K562 (cell line): Measurements from ENCODE around the gene B3GNT9. TPM values are rescaled to one million over a fixed set of nuclear protein-coding genes. Genes with fewer than 3 reads are reported as not detected.

ENCODE experiments used
- CSDE1 ChIP-seq, 2 experiments: fragments of 450-650 bp; IDR thresholded peaks; 2 replicates each; pipeline ENCODE4 v1.6.1; 2016; ENCODE audit warnings: mild to moderate bottlenecking in 1 of 2
- CTBP1 ChIP-seq: fragments of 450-650 bp; IDR thresholded peaks from 2 replicates; pipeline ENCODE4 v1.6.1; 2016; ENCODE audit warnings: borderline replicate concordance
- FOXM1 ChIP-seq, 2 experiments: fragments of 450-650 bp in 1 of 2; sonication (generic) in 1 of 2; formaldehyde crosslinking in 1 of 2; IDR thresholded peaks; 2 replicates each; pipeline versions ENCODE4 v1.6.1 to v1.9.0; 2017 to 2022; ENCODE audit warnings: low read depth in 2 of 2, mild to moderate bottlenecking in 2 of 2, missing genetic modification reagents in 1 of 2, moderate library complexity in 1 of 2
- GATAD2B ChIP-seq: fragments of 450-650 bp; IDR thresholded peaks from 2 replicates; pipeline ENCODE4 v1.6.1; 2017; ENCODE audit warnings: mild to moderate bottlenecking, borderline replicate concordance
- MTA2 ChIP-seq: fragments of 450-650 bp; IDR thresholded peaks from 2 replicates; pipeline ENCODE4 v1.6.1; 2016; ENCODE audit warnings: low read depth
- RBM14 ChIP-seq: fragments of 200-400 bp; formaldehyde crosslinking; IDR thresholded peaks from 2 replicates; pipeline ENCODE4 v1.6.1; 2018; ENCODE audit warnings: low read depth, mild to moderate bottlenecking, low read length, moderate library complexity, borderline replicate concordance; ENCODE audit not compliant: insufficient read depth
- RBM15 ChIP-seq: fragments of 200-400 bp; formaldehyde crosslinking; IDR thresholded peaks from 2 replicates; pipeline ENCODE4 v1.6.1; 2018; ENCODE audit warnings: mild to moderate bottlenecking, low read length, moderate library complexity; ENCODE audit not compliant: insufficient read depth
- RBM17 ChIP-seq: fragments of 200-400 bp; formaldehyde crosslinking; IDR thresholded peaks from 2 replicates; pipeline ENCODE4 v1.6.1; 2017; ENCODE audit warnings: low read depth, mild to moderate bottlenecking, low read length, borderline replicate concordance
- SLC30A9 ChIP-seq: fragments of 250-450 bp; sonication (Bioruptor Pico); IDR thresholded peaks from 2 replicates; pipeline ENCODE4 v1.8.0; 2022; ENCODE audit warnings: mild to moderate bottlenecking, moderate library complexity
- SMAD1 ChIP-seq: fragments of 150-350 bp; IDR thresholded peaks from 2 replicates; pipeline ENCODE4 v1.6.1; 2014; ENCODE audit warnings: low read length, low read depth; ENCODE audit not compliant: partially characterized antibody
- SMC3 ChIP-seq: conservative IDR thresholded peaks from 2 replicates; pipeline ENCODE4 v1.6.1; 2011; ENCODE audit warnings: low read depth, low read length, improper control_type of control experiment; ENCODE audit not compliant: insufficient read depth
- SNIP1 ChIP-seq: fragments of 450-650 bp; IDR thresholded peaks from 2 replicates; pipeline ENCODE4 v1.7.1; 2017; ENCODE audit warnings: low read depth, mild to moderate bottlenecking
- SRSF3 ChIP-seq: fragments of 200-400 bp; formaldehyde crosslinking; IDR thresholded peaks from 2 replicates; pipeline ENCODE4 v1.6.1; 2016; ENCODE audit warnings: mild to moderate bottlenecking, low read length, moderate library complexity; ENCODE audit not compliant: insufficient read depth
- ZNF224 ChIP-seq: sonication (generic); formaldehyde crosslinking; IDR thresholded peaks from 2 replicates; pipeline ENCODE4 v1.8.0; 2022; ENCODE audit warnings: mild to moderate bottlenecking, missing genetic modification reagents
- ZNF586 ChIP-seq: fragments of 450-650 bp; formaldehyde crosslinking; conservative IDR thresholded peaks from 2 replicates; pipeline ENCODE4 v1.4.0; 2020; ENCODE audit warnings: mild to moderate bottlenecking, moderate library complexity
- ZNF780A ChIP-seq: fragments of 250-450 bp; sonication (Bioruptor Pico); IDR thresholded peaks from 2 replicates; pipeline ENCODE4 v1.5.0; 2021; ENCODE audit warnings: mild to moderate bottlenecking
- polyA plus RNA-seq, 8 experiments: library from polyadenylated mRNA; depleted of rRNA in 4 of 8; stranded (reverse) in 5 of 8; unstranded in 3 of 8; fragments of >200 nt; fragmentation: Nextera tagmentation in 2 of 8; fragmentation: Illumina TruSeq in 1 of 8; extraction: Ambion mirVana in 2 of 8; extraction: Trizol in 1 of 8; gene quantifications; 2 replicates each; pipeline versions ENCODE4 v1.2.1 to v1.2.3, GENCODE V29; 2011 to 2014; ENCODE audit warnings: inconsistent platforms in 1 of 8, missing spikeins in 1 of 8
- total RNA-seq, 7 experiments: library from RNA; depleted of rRNA in 6 of 7; stranded (reverse); fragments of >200 nt in 6 of 7; fragmentation: Illumina TruSeq in 2 of 7; extraction: Trizol in 2 of 7; gene quantifications; 2 replicates each; pipeline versions ENCODE4 v1.2.1 to v1.2.3, GENCODE V29; 2011 to 2021; ENCODE audit warnings: low replicate concordance in 1 of 7
- TF ChIP-seq, protein P1 (sequence below): fragments of 250-450 bp; sonication (Bioruptor Pico); IDR thresholded peaks from 2 replicates; pipeline ENCODE4 v1.6.1; 2021; ENCODE audit warnings: mild to moderate bottlenecking
- TF ChIP-seq, protein P2 (sequence below): fragments of 250-450 bp; sonication (Bioruptor Pico); IDR thresholded peaks from 2 replicates; pipeline ENCODE4 v1.4.0; 2020; ENCODE audit warnings: borderline replicate concordance
- TF ChIP-seq, protein P3 (sequence below): fragments of 250-450 bp; sonication (Bioruptor Pico); IDR thresholded peaks from 2 replicates; pipeline ENCODE4 v1.8.0; 2021; ENCODE audit warnings: moderate library complexity, mild to moderate bottlenecking, inconsistent platforms
- TF ChIP-seq, protein P4 (sequence below): fragments of 450-650 bp; IDR thresholded peaks from 2 replicates; pipeline ENCODE4 v1.6.1; 2016
- TF ChIP-seq, protein P5 (sequence below), 3 experiments: IDR thresholded peaks in 2 of 3; conservative IDR thresholded peaks in 1 of 3; 2 replicates each; pipeline ENCODE4 v1.5.1; 2011 to 2012; ENCODE audit warnings: low read length in 3 of 3, mild to moderate bottlenecking in 3 of 3, control low read depth in 2 of 3, improper control_type of control experiment in 1 of 3, inconsistent platforms in 1 of 3, low read depth in 1 of 3, mixed read lengths in 1 of 3, moderate library complexity in 1 of 3; ENCODE audit not compliant: insufficient read depth in 2 of 3

B3GNT9 gene
- total and polyA plus RNA-seq, 9 of the 15 experiments (the other 6 are each of a cell fraction or from before 2014, with no cell fraction given) = 0.01 to 1.8 (median 1.1) TPM; not detected in 1

DNA sequence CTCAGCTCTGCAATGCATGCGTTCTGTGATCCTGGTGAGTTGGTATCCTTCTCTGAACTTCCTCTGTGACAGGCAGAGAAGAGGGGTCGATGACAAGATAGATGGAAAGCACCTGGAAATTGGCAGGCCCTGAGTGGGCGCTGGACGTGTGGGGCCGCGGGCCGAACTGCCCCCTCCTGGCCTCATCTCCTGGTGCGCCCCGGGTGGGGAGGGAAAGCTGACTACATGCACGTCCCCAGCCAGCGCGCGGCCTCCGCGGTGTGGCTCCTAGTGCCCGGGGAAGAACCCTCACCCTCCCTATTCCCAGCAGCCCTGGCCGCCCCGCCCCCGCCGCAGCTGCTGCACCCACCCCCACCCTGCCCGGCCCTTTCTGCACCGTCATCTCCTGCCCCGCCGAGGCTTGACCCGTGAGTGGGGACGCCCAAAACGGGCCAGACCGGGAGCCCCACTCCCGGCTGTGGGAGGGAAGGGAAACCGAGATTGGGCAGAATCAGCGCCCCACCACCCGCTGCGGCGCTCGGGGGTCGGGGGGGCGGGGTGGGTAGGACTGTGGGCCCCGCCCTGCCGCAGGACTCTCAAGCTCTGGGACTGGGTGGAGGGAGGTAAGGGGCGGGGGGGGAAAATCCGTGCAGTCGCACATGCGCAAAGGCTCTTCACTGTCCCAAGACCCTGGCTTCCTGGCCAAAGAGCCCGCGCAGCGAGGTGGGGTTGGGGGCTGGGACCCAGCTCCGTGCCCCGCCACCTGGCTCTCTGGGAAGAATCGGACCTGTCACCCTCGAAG, 19.6 kb upstream of the B3GNT9 start, which contains the start of gene NOL3 (continued):
- TF ChIP-seq SMAD1 (no peak), GATAD2B (no peak), RBM15 (no peak), SMC3 (no peak), CSDE1 (IDR thresholded peaks at IDR 0.05) (no peak), ZNF586 (CRISPR knock-in tag) (no peak), FOXM1 (IDR thresholded peaks at IDR 0.05; ENCODE audit: low read depth) (no peak), FOXM1 (CRISPR knock-in tag; IDR thresholded peaks at IDR 0.05; ENCODE audit: low read depth) (no peak), SNIP1 (no peak), RBM17 (no peak), ZNF224 (no peak), RBM14 (no peak), SLC30A9 (CRISPR knock-in tag) (no peak), CTBP1 (no peak), MTA2 (no peak), SRSF3 (no peak), ZNF780A (CRISPR knock-in tag) (no peak)
- TF ChIP-seq, protein P1, sequence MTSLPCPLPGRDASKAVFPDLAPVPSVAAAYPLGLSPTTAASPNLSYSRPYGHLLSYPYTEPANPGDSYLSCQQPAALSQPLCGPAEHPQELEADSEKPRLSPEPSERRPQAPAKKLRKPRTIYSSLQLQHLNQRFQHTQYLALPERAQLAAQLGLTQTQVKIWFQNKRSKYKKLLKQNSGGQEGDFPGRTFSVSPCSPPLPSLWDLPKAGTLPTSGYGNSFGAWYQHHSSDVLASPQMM (CRISPR knock-in tag) = no peak
- TF ChIP-seq, protein P2, sequence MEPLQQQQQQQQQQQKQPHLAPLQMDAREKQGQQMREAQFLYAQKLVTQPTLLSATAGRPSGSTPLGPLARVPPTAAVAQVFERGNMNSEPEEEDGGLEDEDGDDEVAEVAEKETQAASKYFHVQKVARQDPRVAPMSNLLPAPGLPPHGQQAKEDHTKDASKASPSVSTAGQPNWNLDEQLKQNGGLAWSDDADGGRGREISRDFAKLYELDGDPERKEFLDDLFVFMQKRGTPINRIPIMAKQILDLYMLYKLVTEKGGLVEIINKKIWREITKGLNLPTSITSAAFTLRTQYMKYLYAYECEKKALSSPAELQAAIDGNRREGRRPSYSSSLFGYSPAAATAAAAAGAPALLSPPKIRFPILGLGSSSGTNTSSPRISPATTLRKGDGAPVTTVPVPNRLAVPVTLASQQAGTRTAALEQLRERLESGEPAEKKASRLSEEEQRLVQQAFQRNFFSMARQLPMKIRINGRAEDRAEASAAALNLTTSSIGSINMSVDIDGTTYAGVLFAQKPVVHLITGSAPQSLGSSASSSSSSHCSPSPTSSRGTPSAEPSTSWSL (CRISPR knock-in tag) = no peak
- TF ChIP-seq, protein P3, sequence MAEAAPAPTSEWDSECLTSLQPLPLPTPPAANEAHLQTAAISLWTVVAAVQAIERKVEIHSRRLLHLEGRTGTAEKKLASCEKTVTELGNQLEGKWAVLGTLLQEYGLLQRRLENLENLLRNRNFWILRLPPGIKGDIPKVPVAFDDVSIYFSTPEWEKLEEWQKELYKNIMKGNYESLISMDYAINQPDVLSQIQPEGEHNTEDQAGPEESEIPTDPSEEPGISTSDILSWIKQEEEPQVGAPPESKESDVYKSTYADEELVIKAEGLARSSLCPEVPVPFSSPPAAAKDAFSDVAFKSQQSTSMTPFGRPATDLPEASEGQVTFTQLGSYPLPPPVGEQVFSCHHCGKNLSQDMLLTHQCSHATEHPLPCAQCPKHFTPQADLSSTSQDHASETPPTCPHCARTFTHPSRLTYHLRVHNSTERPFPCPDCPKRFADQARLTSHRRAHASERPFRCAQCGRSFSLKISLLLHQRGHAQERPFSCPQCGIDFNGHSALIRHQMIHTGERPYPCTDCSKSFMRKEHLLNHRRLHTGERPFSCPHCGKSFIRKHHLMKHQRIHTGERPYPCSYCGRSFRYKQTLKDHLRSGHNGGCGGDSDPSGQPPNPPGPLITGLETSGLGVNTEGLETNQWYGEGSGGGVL (CRISPR knock-in tag) = no peak
- TF ChIP-seq, protein P4, sequence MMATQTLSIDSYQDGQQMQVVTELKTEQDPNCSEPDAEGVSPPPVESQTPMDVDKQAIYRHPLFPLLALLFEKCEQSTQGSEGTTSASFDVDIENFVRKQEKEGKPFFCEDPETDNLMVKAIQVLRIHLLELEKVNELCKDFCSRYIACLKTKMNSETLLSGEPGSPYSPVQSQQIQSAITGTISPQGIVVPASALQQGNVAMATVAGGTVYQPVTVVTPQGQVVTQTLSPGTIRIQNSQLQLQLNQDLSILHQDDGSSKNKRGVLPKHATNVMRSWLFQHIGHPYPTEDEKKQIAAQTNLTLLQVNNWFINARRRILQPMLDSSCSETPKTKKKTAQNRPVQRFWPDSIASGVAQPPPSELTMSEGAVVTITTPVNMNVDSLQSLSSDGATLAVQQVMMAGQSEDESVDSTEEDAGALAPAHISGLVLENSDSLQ = peak; percentile 32
- TF ChIP-seq, protein P5, sequence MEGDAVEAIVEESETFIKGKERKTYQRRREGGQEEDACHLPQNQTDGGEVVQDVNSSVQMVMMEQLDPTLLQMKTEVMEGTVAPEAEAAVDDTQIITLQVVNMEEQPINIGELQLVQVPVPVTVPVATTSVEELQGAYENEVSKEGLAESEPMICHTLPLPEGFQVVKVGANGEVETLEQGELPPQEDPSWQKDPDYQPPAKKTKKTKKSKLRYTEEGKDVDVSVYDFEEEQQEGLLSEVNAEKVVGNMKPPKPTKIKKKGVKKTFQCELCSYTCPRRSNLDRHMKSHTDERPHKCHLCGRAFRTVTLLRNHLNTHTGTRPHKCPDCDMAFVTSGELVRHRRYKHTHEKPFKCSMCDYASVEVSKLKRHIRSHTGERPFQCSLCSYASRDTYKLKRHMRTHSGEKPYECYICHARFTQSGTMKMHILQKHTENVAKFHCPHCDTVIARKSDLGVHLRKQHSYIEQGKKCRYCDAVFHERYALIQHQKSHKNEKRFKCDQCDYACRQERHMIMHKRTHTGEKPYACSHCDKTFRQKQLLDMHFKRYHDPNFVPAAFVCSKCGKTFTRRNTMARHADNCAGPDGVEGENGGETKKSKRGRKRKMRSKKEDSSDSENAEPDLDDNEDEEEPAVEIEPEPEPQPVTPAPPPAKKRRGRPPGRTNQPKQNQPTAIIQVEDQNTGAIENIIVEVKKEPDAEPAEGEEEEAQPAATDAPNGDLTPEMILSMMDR (IDR thresholded peaks at IDR 0.05 in 2 of 3, conservative IDR thresholded peaks at IDR 0.05 in 1 of 3; ENCODE audit: insufficient read depth in 2 of 3, low read depth in 1 of 3, low read length in 3 of 3) = no peak
